Keratinocyte (primary cell): ENCODE results near the gene MTHFD1L. TPM values are rescaled to one million over a fixed set of nuclear protein-coding genes. Genes with fewer than 3 reads are reported as not detected.

Experiments
- DNase-seq: peaks from one replicate; pipeline ENCODE4 v3.0.0-alpha.2; 2011; ENCODE audit warnings: low read depth, missing footprints, low spot score
- FAIRE-seq: peaks from 2 replicates; lab custom pipeline; 2011; peaks lifted over from hg19 to GRCh38; lab: Jason Lieb, UNC
- H2AFZ ChIP-seq: 2 replicates; pipeline ENCODE4 v1.6.0; 2012; ENCODE audit warnings: low read length, control low read depth, inconsistent platforms; ENCODE audit not compliant: control insufficient read depth
- H3K27ac ChIP-seq: 2 replicates; pipeline ENCODE4 v1.5.1; 2011; ENCODE audit warnings: low read length; ENCODE audit not compliant: control insufficient read depth, insufficient read depth
- H3K27me3 ChIP-seq: 3 replicates; pipeline ENCODE4 v1.6.0; 2011; ENCODE audit warnings: low read length; ENCODE audit not compliant: control insufficient read depth, insufficient read depth; ENCODE audit errors: extremely low read depth
- H3K36me3 ChIP-seq, 2 experiments: 2 replicates in 1 of 2; 3 replicates in 1 of 2; pipeline ENCODE4 v1.5.1; 2011; ENCODE audit warnings: low read length in 2 of 2, mild to moderate bottlenecking in 1 of 2; ENCODE audit not compliant: control insufficient read depth in 2 of 2, insufficient read depth in 2 of 2; ENCODE audit errors: extremely low read depth in 1 of 2
- H3K4me1 ChIP-seq: 3 replicates; pipeline ENCODE4 v1.5.1; 2011; ENCODE audit warnings: low read length; ENCODE audit not compliant: control insufficient read depth, insufficient read depth; ENCODE audit errors: extremely low read depth
- H3K4me2 ChIP-seq: 3 replicates; pipeline ENCODE4 v1.6.0; 2011; ENCODE audit warnings: low read depth, low read length; ENCODE audit not compliant: control insufficient read depth, insufficient read depth; ENCODE audit errors: extremely low read depth
- H3K4me3 ChIP-seq, 3 experiments: fragments of 200-600 bp in 1 of 3; sonication (generic) in 1 of 3; 2 replicates in 2 of 3; 3 replicates in 1 of 3; pipeline ENCODE4 v1.5.1; 2011 to 2016; ENCODE audit warnings: low read length in 3 of 3, mild to moderate bottlenecking in 3 of 3, control low read depth in 2 of 3, inconsistent platforms in 1 of 3, low read depth in 1 of 3, mixed read lengths in 1 of 3, mixed run types in 1 of 3, moderate library complexity in 1 of 3; ENCODE audit not compliant: control insufficient read depth in 2 of 3, insufficient read depth in 2 of 3; ENCODE audit errors: extremely low read depth in 1 of 3
- H3K79me2 ChIP-seq: 2 replicates; pipeline ENCODE4 v1.6.0; 2012; ENCODE audit warnings: low read length; ENCODE audit not compliant: control insufficient read depth, insufficient read depth
- H3K9ac ChIP-seq: 3 replicates; pipeline ENCODE4 v1.6.0; 2011; ENCODE audit warnings: low read length; ENCODE audit not compliant: control insufficient read depth, insufficient read depth; ENCODE audit errors: extremely low read depth
- H3K9me1 ChIP-seq: 3 replicates; pipeline ENCODE4 v1.6.0; 2011; ENCODE audit warnings: low read length; ENCODE audit not compliant: control insufficient read depth, insufficient read depth; ENCODE audit errors: extremely low read depth
- H3K9me3 ChIP-seq: 2 replicates; pipeline ENCODE4 v1.5.1; 2012; ENCODE audit warnings: low read depth, low read length; ENCODE audit not compliant: control insufficient read depth
- H4K20me1 ChIP-seq: 3 replicates; pipeline ENCODE4 v1.6.0; 2011; ENCODE audit warnings: low read length; ENCODE audit not compliant: control insufficient read depth, insufficient read depth; ENCODE audit errors: extremely low read depth
- EZH2 ChIP-seq: IDR thresholded peaks from one replicate; pipeline ENCODE4 v1.6.1; 2012; ENCODE audit warnings: inconsistent platforms, mild to moderate bottlenecking, low read length, moderate library complexity
- dilution Hi-C: fragments of 300-500 bp; cut with MboI; formaldehyde crosslinking; loops from one replicate; pipeline ENCODE4 v1.7.0; 2020; ENCODE audit warnings: low sequenced_read_pairs; ENCODE audit not compliant: extremely low pct_ligation_motif_present
- polyA plus RNA-seq, 5 experiments: library from polyadenylated mRNA; depleted of rRNA in 3 of 5; stranded (reverse) in 3 of 5; stranded (forward) in 1 of 5; unstranded in 1 of 5; fragments of >200 nt; gene quantifications; 1 replicate in 1 of 5; 2 replicates in 3 of 5; 3 replicates in 1 of 5; pipeline versions ENCODE4 v1.2.1 to v1.2.3, GENCODE V29; 2011 to 2012; ENCODE audit warnings: missing spikeins in 2 of 5, low read depth in 1 of 5, low replicate concordance in 1 of 5
- TF ChIP-seq, protein P1 (sequence below), 3 experiments: IDR thresholded peaks in 1 of 3; conservative IDR thresholded peaks in 1 of 3; optimal IDR thresholded peaks in 1 of 3; 2 replicates in 2 of 3; 3 replicates in 1 of 3; pipeline versions ENCODE3 to v1.5.1; 2011; ENCODE audit warnings: low read length in 3 of 3, mild to moderate bottlenecking in 3 of 3, moderate library complexity in 2 of 3, control low read depth in 1 of 3, inconsistent platforms in 1 of 3; ENCODE audit not compliant: insufficient read depth in 2 of 3; ENCODE audit errors: extremely low read depth in 1 of 3

The MTHFD1L gene
- polyA plus RNA-seq, 1 donor (not counting 4 experiments of a cell fraction or from before 2014, with no cell fraction given) = 38.0 TPM

- no peak overlapping the region for H3K4me3 ChIP-seq
- no peaks in the 10 kb centered on the region for H3K9me3 ChIP-seq
- no peaks in the 10 kb centered on the region for H3K27me3 ChIP-seq
- no peak overlapping the region for H3K27ac ChIP-seq
- dilution Hi-C loops = no loop called here
- no peak for TF ChIP-seq EZH2
- TF ChIP-seq, protein P1, sequence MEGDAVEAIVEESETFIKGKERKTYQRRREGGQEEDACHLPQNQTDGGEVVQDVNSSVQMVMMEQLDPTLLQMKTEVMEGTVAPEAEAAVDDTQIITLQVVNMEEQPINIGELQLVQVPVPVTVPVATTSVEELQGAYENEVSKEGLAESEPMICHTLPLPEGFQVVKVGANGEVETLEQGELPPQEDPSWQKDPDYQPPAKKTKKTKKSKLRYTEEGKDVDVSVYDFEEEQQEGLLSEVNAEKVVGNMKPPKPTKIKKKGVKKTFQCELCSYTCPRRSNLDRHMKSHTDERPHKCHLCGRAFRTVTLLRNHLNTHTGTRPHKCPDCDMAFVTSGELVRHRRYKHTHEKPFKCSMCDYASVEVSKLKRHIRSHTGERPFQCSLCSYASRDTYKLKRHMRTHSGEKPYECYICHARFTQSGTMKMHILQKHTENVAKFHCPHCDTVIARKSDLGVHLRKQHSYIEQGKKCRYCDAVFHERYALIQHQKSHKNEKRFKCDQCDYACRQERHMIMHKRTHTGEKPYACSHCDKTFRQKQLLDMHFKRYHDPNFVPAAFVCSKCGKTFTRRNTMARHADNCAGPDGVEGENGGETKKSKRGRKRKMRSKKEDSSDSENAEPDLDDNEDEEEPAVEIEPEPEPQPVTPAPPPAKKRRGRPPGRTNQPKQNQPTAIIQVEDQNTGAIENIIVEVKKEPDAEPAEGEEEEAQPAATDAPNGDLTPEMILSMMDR (optimal IDR thresholded peaks at IDR 0.05 in 1 of 3, IDR thresholded peaks at IDR 0.05 in 1 of 3, conservative IDR thresholded peaks at IDR 0.05 in 1 of 3; ENCODE audit: extremely low read depth in 1 of 3, insufficient read depth in 2 of 3, low read length in 3 of 3) = no peak
- no peak overlapping the region for H3K9ac ChIP-seq
- no peaks in the 10 kb centered on the region for H3K79me2 ChIP-seq
- no peaks in the 10 kb centered on the region for H4K20me1 ChIP-seq
- H3K4me1 ChIP-seq = no peaks in the 10 kb centered on the region
- no peak for DNase-seq
- no peaks in the 10 kb centered on the region for H3K36me3 ChIP-seq
- H2AFZ ChIP-seq = no peak overlapping the region
- H3K4me2 ChIP-seq = no peak overlapping the region
- H3K9me1 ChIP-seq = no peaks in the 10 kb centered on the region
- FAIRE-seq = no peak
Measured at GRCh38 chr6:150841189-150841588, 24.3 kb upstream of the MTHFD1L start.

DNA sequence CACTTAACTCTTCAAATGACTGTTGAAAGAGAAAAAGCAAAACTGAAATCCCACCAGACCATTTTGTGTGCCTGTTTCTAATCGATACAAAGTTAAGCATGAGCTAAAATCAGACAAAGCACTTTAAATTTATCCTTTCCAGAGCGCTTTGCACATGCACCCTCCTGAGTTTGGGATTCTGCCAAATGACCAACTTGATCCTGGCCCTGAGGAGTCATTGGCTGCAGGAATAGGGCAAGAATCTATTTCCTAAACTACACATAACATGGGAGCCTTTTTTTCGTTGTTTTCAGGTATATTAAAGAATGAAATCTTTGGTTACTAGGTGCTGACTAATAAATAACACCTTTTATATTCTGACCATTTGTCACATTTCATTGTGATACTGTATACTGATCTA, 23.8 kb upstream of the MTHFD1L start:
- Histone ChIP-seq H3K27ac (no peak overlapping the region), H3K4me2 (no peak overlapping the region), H2AFZ (no peak overlapping the region), H3K9me3 (no peaks in the 10 kb centered on the region), H3K9me1 (no peaks in the 10 kb centered on the region), H3K4me1 (no peaks in the 10 kb centered on the region), H3K27me3 (no peaks in the 10 kb centered on the region), H3K4me3 (no peak overlapping the region), H4K20me1 (no peaks in the 10 kb centered on the region), H3K9ac (no peak overlapping the region), H3K79me2 (no peaks in the 10 kb centered on the region), H3K36me3 (no peaks in the 10 kb centered on the region)
- dilution Hi-C loops = no loop called here
- TF ChIP-seq, protein P1 (optimal IDR thresholded peaks at IDR 0.05 in 1 of 3, IDR thresholded peaks at IDR 0.05 in 1 of 3, conservative IDR thresholded peaks at IDR 0.05 in 1 of 3; ENCODE audit: extremely low read depth in 1 of 3, insufficient read depth in 2 of 3, low read length in 3 of 3) = no peak
- no peak for TF ChIP-seq EZH2
- DNase-seq (no peak), FAIRE-seq (no peak)
